Aorta (tissue), 5 donors: Measurements from ENCODE around the gene MYO7B. TPM values are rescaled to one million over a fixed set of nuclear protein-coding genes. Genes with fewer than 3 reads are reported as not detected.

Source experiments
- ATAC-seq: fragments of 200-7000 bp; cut with Tn5 transposase; one replicate; pipeline ENCODE4 v1.9.1; 2022; ENCODE audit warnings: moderate library complexity; ENCODE audit not compliant: low FRiP score
- DNase-seq, 2 donors: peaks; one replicate each; pipeline ENCODE4 v3.0.0-alpha.2; 2020
- H3K27ac ChIP-seq, 2 donors: one replicate each; pipeline ENCODE4 v1.5.1; 2013; ENCODE audit warnings: low read length in 2 of 2, mild to moderate bottlenecking in 2 of 2, moderate library complexity in 2 of 2, control low read depth in 1 of 2, inconsistent platforms in 1 of 2, low read depth in 1 of 2
- H3K27me3 ChIP-seq, 2 donors: one replicate each; pipeline ENCODE4 v1.6.1; 2013; ENCODE audit warnings: control low read depth in 1 of 2, low read length in 1 of 2, mild to moderate bottlenecking in 1 of 2, moderate library complexity in 1 of 2; ENCODE audit not compliant: insufficient read depth in 2 of 2, control insufficient read depth in 1 of 2
- H3K36me3 ChIP-seq, 2 donors: one replicate each; pipeline ENCODE4 v1.6.1; 2013; ENCODE audit warnings: control low read depth in 1 of 2, low read length in 1 of 2, mild to moderate bottlenecking in 1 of 2; ENCODE audit not compliant: insufficient read depth in 2 of 2, control insufficient read depth in 1 of 2
- H3K4me1 ChIP-seq, 2 donors: one replicate each; pipeline ENCODE4 v1.6.1; 2013; ENCODE audit warnings: low read length in 2 of 2, control low read depth in 1 of 2, mild to moderate bottlenecking in 1 of 2, moderate library complexity in 1 of 2; ENCODE audit not compliant: insufficient read depth in 2 of 2, control insufficient read depth in 1 of 2
- H3K4me3 ChIP-seq, 2 donors: one replicate each; pipeline ENCODE4 v1.5.1; 2013; ENCODE audit warnings: low read length in 2 of 2, control low read depth in 1 of 2, mild to moderate bottlenecking in 1 of 2
- H3K9me3 ChIP-seq: one replicate; pipeline ENCODE4 v1.6.1; 2013; ENCODE audit warnings: mild to moderate bottlenecking, low read length; ENCODE audit not compliant: control insufficient read depth
- WGBS, 2 donors: extraction: QIAGEN DNeasy Blood & Tissue Kit; methylation state at CpG; one replicate each; pipeline ENCODE4 v1.1.7; 2013; 5-methylcytosine and 5-hydroxymethylcytosine counted together
- intact Hi-C, 2 donors: fragments of 100-400 bp; cut with DNase I; formaldehyde crosslinking; loops; one replicate each; pipeline versions ENCODE4 v1.14.2 to v1.15.0; 2022
- polyA plus RNA-seq, 2 donors: library from polyadenylated mRNA; stranded (reverse); fragments of 200-250 nt; gene quantifications; one replicate each; pipeline ENCODE4 v1.2.3, GENCODE V29; 2013
- total RNA-seq, 2 donors: library from RNA; stranded (reverse); fragmentation: NEBNext Ultra II Directional; extraction: Animal tissue kit (Norgen Biotek cat#: 25700); gene quantifications; one replicate each; pipeline ENCODE4 v1.2.1, GENCODE V29; 2021
- donor health status: healthy with polysubstance abuse.
- donor health status: Bipolar disorder and iron deficiency.
- donor health status: DM: no; HTN: no; CAD: no.
- donor health status: DM: no; HTN: no; CAD: no.
- donor health status: DM: yes; HTN: yes; CAD: no.

The MYO7B gene
- total and polyA plus RNA-seq, 4 donors, result 0.32 to 26.3 (median 1.6) TPM

- DNase-seq, result peak in 1 of 2 donors; percentile 31
- no peak overlapping the region for H3K27ac ChIP-seq
- H3K27me3 ChIP-seq, result no peaks in the 10 kb centered on the region
These were observed 118.8 kb downstream of the MYO7B start for GRCh38 chr2:127654084-127654837.

GRCh38 chr2:127654838-127655175 lies 119.3 kb downstream of the MYO7B start:
- Histone ChIP-seq H3K4me1 (no peaks in the 10 kb centered on the region), H3K36me3 (peaks cover 0 to 5% of the 10 kb centered on the region in 2 donors), H3K9me3 (no peaks in the 10 kb centered on the region), H3K4me3 (no peak overlapping the region), H3K27me3 (no peaks in the 10 kb centered on the region), H3K27ac (no peak overlapping the region)
- intact Hi-C loops, result loop anchor here in 1 of 2 donors (5.0 kb wide), 2 partner anchors 42 to 138 kb away; no protein-coding TSS in a partner anchor
- 85 to 90% methylated on average over 8 of the region's 8 CpGs for WGBS, 2 donors
- ATAC-seq, result no peak
- DNase-seq, result peak in 1 of 2 donors; percentile 27

More at GRCh38 chr2:127654084-127654837, 118.8 kb downstream of the MYO7B start:
- ATAC-seq, result no peak
- no peaks in the 10 kb centered on the region for H3K9me3 ChIP-seq
- H3K4me3 ChIP-seq, result no peak overlapping the region
- peaks cover 0 to 5% of the 10 kb centered on the region in 2 donors for H3K36me3 ChIP-seq
- no peaks in the 10 kb centered on the region for H3K4me1 ChIP-seq
- WGBS, 2 donors, result 90% methylated on average over 24 of the region's 24 CpGs
- intact Hi-C loops, result loop anchor here in 1 of 2 donors (5.0 kb wide), 2 partner anchors 43 to 137 kb away; no protein-coding TSS in a partner anchor

- DNase-seq (peak in 1 of 2 donors; percentile 38), ATAC-seq (no peak)
- Histone ChIP-seq H3K4me3 (no peak overlapping the region), H3K36me3 (peaks cover 0 to 5% of the 10 kb centered on the region in 2 donors), H3K9me3 (no peaks in the 10 kb centered on the region), H3K27ac (no peak overlapping the region), H3K4me1 (no peaks in the 10 kb centered on the region), H3K27me3 (no peaks in the 10 kb centered on the region)
- 75 to 78% methylated on average over 16 of the region's 16 CpGs for WGBS, 2 donors
- intact Hi-C loops, result no loop called here
These were observed 120.0 kb downstream of the MYO7B start for GRCh38 chr2:127655209-127656073.

- ATAC-seq, result no peak
- Histone ChIP-seq H3K9me3 (no peaks in the 10 kb centered on the region), H3K36me3 (peaks cover 0 to 2% of the 10 kb centered on the region in 2 donors), H3K4me1 (no peaks in the 10 kb centered on the region), H3K4me3 (no peak overlapping the region), H3K27me3 (no peaks in the 10 kb centered on the region), H3K27ac (no peak overlapping the region)
- DNase-seq, result peak in 1 of 2 donors; percentile 30
- intact Hi-C loops, result no loop called here
- WGBS, 2 donors, result 90% methylated on average over 15 of the region's 15 CpGs
These were observed 121.2 kb downstream of the MYO7B start for GRCh38 chr2:127656569-127657231.

- H3K27ac ChIP-seq, result no peak overlapping the region
- WGBS, 2 donors, result 85 to 90% methylated on average over 17 of the region's 17 CpGs
- DNase-seq (peak; percentile 37 to 63), ATAC-seq (no peak)
- no peak overlapping the region for H3K4me3 ChIP-seq
- no peaks in the 10 kb centered on the region for H3K27me3 ChIP-seq
- peaks cover 0 to 2% of the 10 kb centered on the region in 2 donors for H3K36me3 ChIP-seq
- no peaks in the 10 kb centered on the region for H3K4me1 ChIP-seq
- no peaks in the 10 kb centered on the region for H3K9me3 ChIP-seq
- intact Hi-C loops, result no loop called here
These were observed 121.7 kb downstream of the MYO7B start for GRCh38 chr2:127657232-127657595.

DNA sequence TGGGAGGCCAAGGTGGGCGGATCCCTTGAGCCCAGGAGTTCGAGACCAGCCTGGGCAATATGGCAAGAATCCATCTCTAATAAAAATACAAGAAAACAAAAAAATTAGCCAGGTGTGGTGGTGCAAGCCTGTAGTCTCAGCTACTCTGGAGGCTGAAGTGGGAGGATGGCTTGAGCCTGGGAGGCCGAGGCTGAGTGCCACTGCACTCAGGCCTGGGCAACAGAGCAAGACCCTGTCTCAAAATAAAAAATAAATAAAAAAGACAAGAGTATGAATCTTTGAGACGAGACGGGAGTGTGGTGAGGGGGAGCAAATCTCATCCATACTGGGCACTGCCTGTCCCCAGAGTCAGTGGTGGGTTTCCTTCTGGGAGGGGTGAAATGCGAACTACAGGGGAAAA lies 122.7 kb downstream of the MYO7B start:
- no peak for ATAC-seq
- Histone ChIP-seq H3K27ac (no peak overlapping the region), H3K9me3 (no peaks in the 10 kb centered on the region), H3K27me3 (no peaks in the 10 kb centered on the region), H3K36me3 (peaks cover 0 to 2% of the 10 kb centered on the region in 2 donors), H3K4me1 (no peaks in the 10 kb centered on the region), H3K4me3 (no peak overlapping the region)
- WGBS, 2 donors, result 77 to 79% methylated on average over 6 of the region's 6 CpGs
- intact Hi-C loops, result no loop called here
- peak in 1 of 2 donors; percentile 44 for DNase-seq

GRCh38 chr2:127658641-127659407 lies 123.3 kb downstream of the MYO7B start:
- Histone ChIP-seq H3K4me3 (no peak overlapping the region), H3K4me1 (no peaks in the 10 kb centered on the region), H3K36me3 (peaks cover 0 to 2% of the 10 kb centered on the region in 2 donors), H3K9me3 (no peaks in the 10 kb centered on the region), H3K27ac (peak overlapping the region in 1 of 2 donors; percentile 53), H3K27me3 (no peaks in the 10 kb centered on the region)
- DNase-seq, result peak; percentile 35 to 61
- no peak for ATAC-seq
- intact Hi-C loops, result no loop called here
- WGBS, 2 donors, result 78 to 79% methylated on average over 20 of the region's 20 CpGs
